ENCODE data around the gene VWA7. TPM values are rescaled to one million over a fixed set of nuclear protein-coding genes. Genes with fewer than 3 reads are reported as not detected.

VWA7 gene
- total and polyA plus RNA-seq, 5 experiments from 2014 or later = 0.34 to 0.52 (median 0.47) TPM; not detected in 2

- peaks cover 3 to 8% (median 7%) of the 10 kb centered on the region in 4 donors for H3K4me1 Mint-ChIP-seq
- POLR2A ChIA-PET = interaction anchor here (0.6 kb wide), 1 partner anchor 11 kb away, joined by 4 read pairs; no protein-coding TSS in a partner anchor
- H3K36me3 Mint-ChIP-seq = peaks cover 0 to 55% (median 21%) of the 10 kb centered on the region in 3 donors
- no peak overlapping the region for H3K4me3 Mint-ChIP-seq
- ATAC-seq = no peak
- DNase-seq = no peak
- H3K9me3 Mint-ChIP-seq = no peaks in the 10 kb centered on the region
- H3K27me3 Mint-ChIP-seq = no peaks in the 10 kb centered on the region
- no peak overlapping the region for H3K27ac Mint-ChIP-seq
These were observed 5.2 kb upstream of the VWA7 start for GRCh38 chr6:31782126-31782855.

- Mint-ChIP-seq H3K9me3 (no peaks in the 10 kb centered on the region), H3K4me1 (peaks cover 4 to 16% (median 15%) of the 10 kb centered on the region in 4 donors), H3K4me3 (no peak overlapping the region), H3K27ac (peak overlapping the region in 1 of 10 donors; percentile 14), H3K36me3 (peaks cover 0 to 51% (median 21%) of the 10 kb centered on the region in 3 donors), H3K27me3 (peaks cover 0 to under 1% (median 0%) of the 10 kb centered on the region in 5 donors)
- ATAC-seq (no peak), DNase-seq (no peak)
- POLR2A ChIA-PET = interaction anchor here (0.6 to 0.7 kb wide), 2 partner anchors 10 to 12 kb away, joined by 4 read pairs; no protein-coding TSS in a partner anchor
These were observed 4.4 kb upstream of the VWA7 start for GRCh38 chr6:31781244-31782125.

DNA sequence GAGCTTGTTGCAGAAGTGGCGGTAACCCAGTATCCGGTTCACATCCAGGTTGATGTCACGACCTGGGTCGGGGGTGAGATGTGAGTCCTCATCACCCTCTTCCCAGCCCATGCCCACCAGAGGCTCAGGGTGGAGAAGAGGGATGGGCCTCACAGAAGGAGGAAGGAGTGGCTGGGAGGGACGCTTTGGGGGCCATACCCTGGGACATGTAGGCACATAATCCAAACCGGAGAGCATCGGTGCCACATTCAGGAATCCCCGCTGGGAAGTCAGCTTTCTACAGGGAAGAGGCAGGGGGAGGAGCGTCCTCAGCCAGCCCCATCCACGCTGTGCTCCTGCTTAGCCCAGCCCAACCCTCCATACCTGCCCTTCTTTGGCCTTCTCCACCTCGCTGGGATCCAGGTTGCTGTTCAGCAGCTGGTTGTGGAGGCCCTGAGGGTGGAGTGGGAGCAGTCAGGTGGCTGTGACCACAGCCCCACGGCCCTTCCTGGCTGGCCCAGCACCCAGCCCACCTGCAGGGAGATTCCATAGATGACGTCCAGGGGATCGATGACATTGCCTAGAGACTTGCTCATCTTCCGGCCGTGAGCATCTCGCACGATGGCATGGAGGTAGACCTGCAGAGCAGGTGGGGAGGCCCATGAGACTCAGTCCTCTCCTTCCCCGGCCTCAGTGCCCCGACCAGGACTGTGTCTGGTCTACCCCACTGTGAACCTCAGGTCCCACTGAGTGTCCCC lies 3.5 kb upstream of the VWA7 start:
- DNase-seq (no peak), ATAC-seq (no peak)
- Mint-ChIP-seq H3K9me3 (no peaks in the 10 kb centered on the region), H3K36me3 (peaks cover 0 to 49% (median 21%) of the 10 kb centered on the region in 3 donors), H3K27ac (no peak overlapping the region), H3K4me1 (peaks cover 6 to 22% (median 19%) of the 10 kb centered on the region in 4 donors), H3K4me3 (no peak overlapping the region), H3K27me3 (peaks cover 0 to 8% (median 0%) of the 10 kb centered on the region in 5 donors)
- POLR2A ChIA-PET = interaction anchor here (0.7 kb wide), 1 partner anchor 9 kb away, joined by 4 read pairs; no protein-coding TSS in a partner anchor

- H3K27ac Mint-ChIP-seq = no peak overlapping the region
- H3K4me1 Mint-ChIP-seq = peaks cover 9 to 27% (median 23%) of the 10 kb centered on the region in 4 donors
- H3K4me3 Mint-ChIP-seq = no peak overlapping the region
- no peak for DNase-seq
- no peak for ATAC-seq
- H3K27me3 Mint-ChIP-seq = peaks cover 0 to 13% (median 0%) of the 10 kb centered on the region in 5 donors
- POLR2A ChIA-PET = no interaction called here
- H3K9me3 Mint-ChIP-seq = no peaks in the 10 kb centered on the region
- peaks cover 0 to 49% (median 21%) of the 10 kb centered on the region in 3 donors for H3K36me3 Mint-ChIP-seq
These were observed 2.8 kb upstream of the VWA7 start for GRCh38 chr6:31779908-31780307.

- H3K9me3 Mint-ChIP-seq = no peaks in the 10 kb centered on the region
- DNase-seq (no peak), ATAC-seq (no peak)
- POLR2A ChIA-PET = no interaction called here
- H3K36me3 Mint-ChIP-seq = peaks cover 0 to 42% (median 16%) of the 10 kb centered on the region in 3 donors
- no peak overlapping the region for H3K27ac Mint-ChIP-seq
- no peak overlapping the region for H3K4me3 Mint-ChIP-seq
- peaks cover 0 to 13% (median 0%) of the 10 kb centered on the region in 5 donors for H3K27me3 Mint-ChIP-seq
- H3K4me1 Mint-ChIP-seq = peaks cover 9 to 27% (median 24%) of the 10 kb centered on the region in 4 donors
These were observed 2.1 kb upstream of the VWA7 start for GRCh38 chr6:31778999-31779885.

DNA sequence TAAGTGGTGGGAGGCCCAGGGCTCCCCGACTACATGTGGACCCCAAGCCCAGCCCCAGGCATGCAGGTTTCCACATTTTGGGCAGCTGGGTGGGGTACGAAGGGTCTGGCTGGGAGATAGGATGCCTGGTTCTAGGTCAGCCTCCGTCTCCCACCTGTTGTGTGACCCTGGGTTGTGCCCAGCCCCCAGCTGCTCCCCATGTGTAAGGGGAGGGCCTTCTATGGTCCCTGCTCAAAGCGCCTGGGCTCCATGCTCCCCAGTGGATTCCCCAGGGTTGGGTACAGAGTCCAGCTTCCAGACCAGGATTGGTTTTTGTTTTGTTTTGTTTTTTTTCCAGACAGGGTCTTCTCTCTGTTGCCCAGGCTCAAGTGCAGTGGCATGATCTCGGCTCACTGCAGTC lies 1.1 kb upstream of the VWA7 start:
- Mint-ChIP-seq H3K4me3 (no peak overlapping the region), H3K9me3 (no peaks in the 10 kb centered on the region), H3K36me3 (peaks cover 0 to 38% (median 16%) of the 10 kb centered on the region in 3 donors), H3K27me3 (peaks cover 0 to 13% (median 0%) of the 10 kb centered on the region in 5 donors), H3K4me1 (peaks cover 9 to 29% (median 25%) of the 10 kb centered on the region in 4 donors), H3K27ac (no peak overlapping the region)
- POLR2A ChIA-PET = no interaction called here
- ATAC-seq (no peak), DNase-seq (no peak)

DNA sequence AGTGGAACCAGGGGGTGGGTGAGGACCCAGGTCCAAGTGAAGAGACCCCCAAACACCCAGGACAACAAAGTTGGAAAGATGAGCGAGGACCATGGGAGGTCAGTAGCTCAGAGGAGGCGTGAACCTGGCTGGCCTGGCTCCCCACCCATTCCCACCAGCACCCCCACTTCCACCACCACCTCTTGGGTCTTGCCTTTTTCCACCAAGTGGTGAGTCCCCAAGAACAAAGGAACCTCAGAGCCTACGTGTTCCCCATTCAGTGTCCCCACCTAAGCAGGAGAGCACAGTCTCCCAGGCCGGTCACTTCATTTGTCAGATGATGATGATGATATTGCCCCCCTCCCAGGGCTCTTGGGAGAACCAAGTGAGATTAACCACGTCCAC lies 531 bp upstream of the VWA7 start:
- POLR2A ChIA-PET = no interaction called here
- peak overlapping the region in 1 of 10 donors; percentile 55 for H3K4me3 Mint-ChIP-seq
- ATAC-seq = no peak

GRCh38 chr6:31776485-31776988 lies 591 bp downstream of the VWA7 start:
- ATAC-seq (peak; percentile 11), DNase-seq (no peak)
- Mint-ChIP-seq H3K27me3 (peaks cover 0 to 13% (median 0%) of the 10 kb centered on the region in 5 donors), H3K4me1 (peaks cover 10 to 38% (median 37%) of the 10 kb centered on the region in 4 donors), H3K4me3 (peak overlapping the region in 7 of 10 donors; percentile 15 to 62 (median 47)), H3K36me3 (peaks cover 0 to 26% (median 10%) of the 10 kb centered on the region in 3 donors), H3K9me3 (no peaks in the 10 kb centered on the region), H3K27ac (peak overlapping the region in 3 of 10 donors; percentile 55 to 89 (median 84))
- POLR2A ChIA-PET = interaction anchor here (0.9 kb wide), 1 partner anchor 51 kb away, joined by 3 read pairs; the partner anchor contains the start of gene HSPA1B

More for the DNA sequence above, 531 bp upstream of the VWA7 start:
- Mint-ChIP-seq H3K36me3 (peaks cover 0 to 33% (median 13%) of the 10 kb centered on the region in 3 donors), H3K27ac (peak overlapping the region in 2 of 10 donors; percentile 20 to 43), H3K27me3 (peaks cover 0 to 13% (median 0%) of the 10 kb centered on the region in 5 donors), H3K9me3 (no peaks in the 10 kb centered on the region), H3K4me1 (peaks cover 9 to 35% (median 30%) of the 10 kb centered on the region in 4 donors)
- no peak for DNase-seq

DNA sequence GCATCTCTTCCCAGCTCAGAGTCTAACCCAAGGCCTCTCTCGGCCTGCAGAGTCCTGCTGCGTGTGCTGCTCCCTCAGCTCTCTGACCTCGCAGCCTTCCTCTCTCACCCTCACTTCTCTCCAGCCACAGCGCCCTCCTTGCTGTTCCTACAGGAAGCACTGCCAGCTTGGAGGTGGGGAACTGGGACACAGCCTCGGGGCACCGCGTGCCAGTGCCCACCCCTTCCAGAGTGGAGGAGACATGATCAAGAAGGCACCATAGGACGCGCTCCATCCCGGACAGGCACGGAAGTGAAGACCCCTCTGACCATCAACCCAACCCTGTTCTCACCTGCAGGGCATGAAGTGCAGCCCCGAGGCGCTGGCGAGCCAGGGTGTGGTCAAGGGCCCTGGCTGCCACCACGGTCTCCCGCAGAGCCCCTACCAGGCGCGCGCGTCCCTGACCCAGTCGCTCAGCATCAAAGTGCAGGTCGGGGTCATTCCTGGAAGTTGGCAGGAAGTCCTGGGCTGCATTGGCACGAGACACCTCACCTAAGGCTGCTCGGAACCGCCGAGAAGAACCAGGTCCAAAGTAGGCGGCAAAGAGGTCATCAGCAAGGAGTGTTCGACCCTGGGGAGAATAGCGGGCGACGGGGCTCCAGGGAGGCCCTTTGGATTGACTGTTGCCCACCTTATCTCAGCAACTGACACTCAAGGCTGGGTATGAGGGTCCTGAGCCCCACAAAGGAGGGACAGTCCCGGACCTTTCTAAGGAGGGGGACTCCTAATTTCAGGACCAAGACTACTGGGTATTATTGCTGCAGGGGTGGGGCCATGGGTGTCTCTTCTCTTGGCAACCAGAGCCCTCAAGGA lies 1.3 kb downstream of the VWA7 start:
- Mint-ChIP-seq H3K27me3 (peaks cover 0 to 13% (median 0%) of the 10 kb centered on the region in 5 donors), H3K4me1 (peaks cover 13 to 45% (median 43%) of the 10 kb centered on the region in 4 donors), H3K27ac (peak overlapping the region in 5 of 10 donors; percentile 6 to 89 (median 40)), H3K4me3 (peak overlapping the region in 5 of 10 donors; percentile 18 to 62 (median 49)), H3K36me3 (peaks cover 0 to 22% (median 9%) of the 10 kb centered on the region in 3 donors), H3K9me3 (no peaks in the 10 kb centered on the region)
- POLR2A ChIA-PET = interaction anchor here (0.9 to 1.6 kb wide), 3 partner anchors 8 to 36 kb away, joined by 3 to 5 read pairs (median 3); partner anchors contain the start of genes LSM2 and MSH5
- no peak for DNase-seq
- ATAC-seq = no peak

- POLR2A ChIA-PET = interaction anchor here (0.9 to 1.6 kb wide), 3 partner anchors 9 to 35 kb away, joined by 3 to 5 read pairs (median 3); partner anchors contain the start of genes LSM2 and MSH5
- peaks cover 0 to 15% (median 4%) of the 10 kb centered on the region in 3 donors for H3K36me3 Mint-ChIP-seq
- peak overlapping the region in 2 of 10 donors; percentile 40 to 89 for H3K27ac Mint-ChIP-seq
- H3K9me3 Mint-ChIP-seq = no peaks in the 10 kb centered on the region
- ATAC-seq = no peak
- H3K27me3 Mint-ChIP-seq = peaks cover 0 to 13% (median 0%) of the 10 kb centered on the region in 5 donors
- H3K4me3 Mint-ChIP-seq = peak overlapping the region in 1 of 10 donors; percentile 18
- DNase-seq = no peak
- peaks cover 13 to 45% (median 43%) of the 10 kb centered on the region in 4 donors for H3K4me1 Mint-ChIP-seq
These were observed 1.9 kb downstream of the VWA7 start for GRCh38 chr6:31775184-31775583.
